Effector memory CD4-positive, alpha-beta T cell (primary cell): ENCODE measurements around the gene CXXC1.
A peak's percentile ranks its signal among the peaks of the same experiment; 100 is the strongest.

Experiments
- DNase-seq, 3 donors: peaks; one replicate each; pipeline ENCODE4 v3.0.0-alpha.2; 2020
- H3K27ac ChIP-seq: 2 replicates; pipeline ENCODE4 v1.7.0; 2013; ENCODE audit warnings: mild to moderate bottlenecking, low read length, moderate library complexity; ENCODE audit not compliant: insufficient read depth, poor library complexity, severe bottlenecking
- H3K27me3 ChIP-seq: replicated peaks from 2 replicates; pipeline ENCODE4 v1.7.0; 2013; ENCODE audit warnings: mild to moderate bottlenecking, low read length; ENCODE audit not compliant: insufficient read depth, control insufficient read depth, poor library complexity, severe bottlenecking
- H3K36me3 ChIP-seq: 2 replicates; pipeline ENCODE4 v1.7.0; 2013; ENCODE audit warnings: mild to moderate bottlenecking, low read length, moderate library complexity; ENCODE audit not compliant: control insufficient read depth, insufficient read depth
- H3K4me1 ChIP-seq: 2 replicates; pipeline ENCODE4 v1.7.0; 2013; ENCODE audit warnings: low read length, mild to moderate bottlenecking; ENCODE audit not compliant: control insufficient read depth, insufficient read depth, poor library complexity, severe bottlenecking
- H3K4me3 ChIP-seq: 2 replicates; pipeline ENCODE4 v1.7.0; 2013; ENCODE audit warnings: low read length, low read depth, mild to moderate bottlenecking; ENCODE audit not compliant: insufficient read depth, poor library complexity, severe bottlenecking
- H3K9me3 ChIP-seq: 2 replicates; pipeline ENCODE4 v1.7.0; 2013; ENCODE audit warnings: mild to moderate bottlenecking, low read length, moderate library complexity; ENCODE audit not compliant: control insufficient read depth

The CXXC1 gene

GRCh38 chr18:50284255-50284885 lies 3.1 kb downstream of the CXXC1 start:
- peaks cover 20% of the 10 kb centered on the region for H3K36me3 ChIP-seq
- no peaks in the 10 kb centered on the region for H3K27me3 ChIP-seq
- no peak overlapping the region for H3K27ac ChIP-seq
- peaks cover 29% of the 10 kb centered on the region for H3K4me1 ChIP-seq
- no peak overlapping the region for H3K4me3 ChIP-seq
- no peaks in the 10 kb centered on the region for H3K9me3 ChIP-seq
- DNase-seq, result no peak

- DNase-seq, result no peak
- H3K9me3 ChIP-seq, result no peaks in the 10 kb centered on the region
- H3K4me1 ChIP-seq, result peaks cover 33% of the 10 kb centered on the region
- H3K27me3 ChIP-seq, result no peaks in the 10 kb centered on the region
- peaks cover 20% of the 10 kb centered on the region for H3K36me3 ChIP-seq
- no peak overlapping the region for H3K27ac ChIP-seq
- no peak overlapping the region for H3K4me3 ChIP-seq
These were observed 3.9 kb downstream of the CXXC1 start for GRCh38 chr18:50283469-50284209.

GRCh38 chr18:50282521-50283335 lies 4.8 kb downstream of the CXXC1 start:
- Histone ChIP-seq H3K36me3 (peaks cover 24% of the 10 kb centered on the region), H3K4me3 (no peak overlapping the region), H3K27ac (no peak overlapping the region)

GRCh38 chr18:50281972-50282520 lies 5.4 kb downstream of the CXXC1 start:
- H3K4me3 ChIP-seq, result peak overlapping the region; percentile 72
- H3K9me3 ChIP-seq, result no peaks in the 10 kb centered on the region
- peak overlapping the region; percentile 86 for H3K27ac ChIP-seq
- H3K36me3 ChIP-seq, result peaks cover 26% of the 10 kb centered on the region
- H3K27me3 ChIP-seq, result no peaks in the 10 kb centered on the region
- H3K4me1 ChIP-seq, result peaks cover 30% of the 10 kb centered on the region
- DNase-seq, result no peak

More at GRCh38 chr18:50282521-50283335, 4.8 kb downstream of the CXXC1 start:
- Histone ChIP-seq H3K27me3 (no peaks in the 10 kb centered on the region), H3K9me3 (no peaks in the 10 kb centered on the region), H3K4me1 (peaks cover 32% of the 10 kb centered on the region)
- DNase-seq, result no peak

- Histone ChIP-seq H3K4me3 (peak within 1 kb of the TSS; percentile 72), H3K9me3 (no peaks in the 10 kb centered on the region), H3K36me3 (peaks cover 33% of the 10 kb centered on the region), H3K27ac (peak within 1 kb of the TSS; percentile 86), H3K4me1 (peaks cover 24% of the 10 kb centered on the region), H3K27me3 (no peaks in the 10 kb centered on the region)
- peak; percentile 96 for DNase-seq
These were observed 6.1 kb downstream of the CXXC1 start, which contains the start of gene MBD1 for GRCh38 chr18:50281295-50281971. Gene MBD1, minus strand, starts transcription at chr18:50281523. Its CDS starts 1,531 bp downstream, at chr18:50279992.

- Histone ChIP-seq H3K27ac (peak overlapping the region; percentile 86), H3K9me3 (no peaks in the 10 kb centered on the region), H3K36me3 (peaks cover 38% of the 10 kb centered on the region)
These were observed 6.7 kb downstream of the CXXC1 start for GRCh38 chr18:50280707-50281294.

GRCh38 chr18:50279752-50280151 lies 7.7 kb downstream of the CXXC1 start:
- no peak overlapping the region for H3K4me3 ChIP-seq
- no peaks in the 10 kb centered on the region for H3K27me3 ChIP-seq
- H3K4me1 ChIP-seq, result peaks cover 22% of the 10 kb centered on the region
- H3K36me3 ChIP-seq, result peaks cover 47% of the 10 kb centered on the region
- H3K9me3 ChIP-seq, result no peaks in the 10 kb centered on the region
- no peak overlapping the region for H3K27ac ChIP-seq
- no peak for DNase-seq

More at GRCh38 chr18:50280707-50281294, 6.7 kb downstream of the CXXC1 start:
- Histone ChIP-seq H3K27me3 (no peaks in the 10 kb centered on the region), H3K4me1 (peaks cover 22% of the 10 kb centered on the region), H3K4me3 (peak overlapping the region; percentile 72)
- no peak for DNase-seq

GRCh38 chr18:50277942-50278341 lies 9.6 kb downstream of the CXXC1 start:
- Histone ChIP-seq H3K4me1 (peaks cover 22% of the 10 kb centered on the region), H3K27ac (no peak overlapping the region), H3K36me3 (peaks cover 49% of the 10 kb centered on the region), H3K27me3 (no peaks in the 10 kb centered on the region), H3K4me3 (no peak overlapping the region), H3K9me3 (no peaks in the 10 kb centered on the region)
- no peak for DNase-seq

GRCh38 chr18:50276452-50276851 lies 11.0 kb downstream of the CXXC1 start:
- Histone ChIP-seq H3K27me3 (no peaks in the 10 kb centered on the region), H3K9me3 (no peaks in the 10 kb centered on the region), H3K4me3 (no peak overlapping the region), H3K27ac (no peak overlapping the region), H3K36me3 (peaks cover 62% of the 10 kb centered on the region), H3K4me1 (peaks cover 17% of the 10 kb centered on the region)
- no peak for DNase-seq
